ENCODE data around the gene CCDC142. TPM values are rescaled to one million over a fixed set of nuclear protein-coding genes. Genes with fewer than 3 reads are reported as not detected.
"Not testable (repeated sequence)": the region's sequence is repeated elsewhere in the genome, so short reads cannot be mapped to it uniquely, and the experiment has no call there.

The CCDC142 gene
- total and polyA plus RNA-seq, 4 donors: 5.5 to 25.5 (median 13.0) TPM

DNA sequence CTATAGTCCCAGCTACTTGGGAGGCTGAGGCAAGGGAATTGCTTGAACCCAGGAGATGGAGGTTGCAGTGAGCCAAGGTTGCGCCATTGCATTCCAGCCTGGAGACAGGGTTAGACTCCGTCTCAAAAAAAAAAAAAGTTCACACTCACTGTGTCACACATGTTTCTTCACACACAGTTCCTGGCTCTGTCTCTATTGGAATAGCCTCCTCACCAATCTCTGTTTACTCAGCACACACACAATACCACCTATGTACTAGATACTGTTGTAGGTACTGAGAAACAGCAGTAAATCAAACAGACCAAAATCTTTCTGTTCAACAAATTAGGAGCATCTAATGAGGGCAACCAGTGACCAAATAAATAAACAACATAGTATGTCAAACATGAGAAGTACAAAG lies 3.3 kb upstream of the CCDC142 start:
- Histone ChIP-seq H3K27me3 (ENCODE audit: control insufficient read depth in 3 of 3, insufficient read depth in 3 of 3, low read length in 2 of 3) (no peaks in the 10 kb centered on the region), H3K27ac (ENCODE audit: low read depth in 1 of 2, low read length in 1 of 2) (no peak overlapping the region), H3K4me1 (ENCODE audit: control insufficient read depth in 5 of 5, insufficient read depth in 5 of 5, low read length in 5 of 5) (peaks cover 3 to 13% (median 6%) of the 10 kb centered on the region in 5 donors), H3K9ac (ENCODE audit: insufficient read depth in 1 of 2, low read length in 2 of 2) (no peak overlapping the region), H3K4me3 (no peak overlapping the region), H3K36me3 (ENCODE audit: control insufficient read depth in 4 of 4, insufficient read depth in 4 of 4, low read length in 4 of 4) (peaks cover 9 to 37% (median 15%) of the 10 kb centered on the region in 4 donors), H3K9me3 (ENCODE audit: control insufficient read depth in 4 of 4, insufficient read depth in 3 of 4, low read length in 3 of 4) (no peaks in the 10 kb centered on the region)
- no peak for TF ChIP-seq CTCF (IDR thresholded peaks at IDR 0.05; ENCODE audit: control extremely low read depth, extremely low read depth)
- DNase-seq (no peak), ATAC-seq (ENCODE audit: insufficient read depth, low FRiP score) (no peak)
- 95 to 96% methylated on average over 2 of the region's 2 CpGs for WGBS, 2 donors

DNA sequence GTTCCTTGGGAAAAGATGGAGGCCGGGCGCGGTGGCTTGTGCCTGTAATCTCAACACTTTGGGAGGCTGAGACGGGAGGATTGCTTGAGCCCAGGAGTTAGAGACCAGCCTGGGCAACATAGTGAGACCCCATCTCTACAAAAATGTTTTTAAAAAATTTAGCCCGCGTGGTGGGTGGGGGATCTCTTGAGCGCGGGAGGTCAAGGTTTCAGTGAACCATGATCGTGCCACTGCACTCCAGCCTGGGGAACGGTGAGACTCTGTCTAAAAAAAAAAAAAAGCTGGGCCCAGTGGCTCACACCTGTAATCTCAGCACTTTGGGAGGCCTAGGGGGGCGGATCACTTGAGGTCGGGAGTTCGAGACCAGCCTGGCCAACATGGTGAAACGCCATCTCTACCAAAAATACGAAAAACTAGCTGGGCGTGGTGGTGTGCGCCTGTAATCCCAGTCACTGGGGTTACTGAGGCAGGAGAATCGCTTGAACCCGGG lies 922 bp upstream of the CCDC142 start:
- ATAC-seq (ENCODE audit: insufficient read depth, low FRiP score); H3K27me3 ChIP-seq (ENCODE audit: control insufficient read depth in 3 of 3, insufficient read depth in 3 of 3, low read length in 2 of 3); H3K27ac ChIP-seq (ENCODE audit: low read depth in 1 of 2, low read length in 1 of 2); H3K9me3 ChIP-seq (ENCODE audit: control insufficient read depth in 4 of 4, insufficient read depth in 3 of 4, low read length in 3 of 4); DNase-seq: not testable (repeated sequence)
- Histone ChIP-seq H3K9ac (ENCODE audit: insufficient read depth in 1 of 2, low read length in 2 of 2) (peak overlapping the region in 1 of 2 donors; percentile 89), H3K4me1 (ENCODE audit: control insufficient read depth in 5 of 5, insufficient read depth in 5 of 5, low read length in 5 of 5) (peaks cover 3 to 19% (median 8%) of the 10 kb centered on the region in 5 donors), H3K36me3 (ENCODE audit: control insufficient read depth in 4 of 4, insufficient read depth in 4 of 4, low read length in 4 of 4) (peaks cover 0 to 30% (median 8%) of the 10 kb centered on the region in 4 donors), H3K4me3 (peak overlapping the region; percentile 65)
- WGBS, 2 donors: 82 to 85% methylated on average over 19 of the region's 19 CpGs

GRCh38 chr2:74481961-74482800 lies 617 bp downstream of the CCDC142 start:
- TF ChIP-seq CTCF (IDR thresholded peaks at IDR 0.05; ENCODE audit: control extremely low read depth, extremely low read depth): no peak
- H3K4me3 ChIP-seq: peak overlapping the region; percentile 86
- H3K4me1 ChIP-seq (ENCODE audit: control insufficient read depth in 5 of 5, insufficient read depth in 5 of 5, low read length in 5 of 5): peaks cover 3 to 19% (median 8%) of the 10 kb centered on the region in 5 donors

DNA sequence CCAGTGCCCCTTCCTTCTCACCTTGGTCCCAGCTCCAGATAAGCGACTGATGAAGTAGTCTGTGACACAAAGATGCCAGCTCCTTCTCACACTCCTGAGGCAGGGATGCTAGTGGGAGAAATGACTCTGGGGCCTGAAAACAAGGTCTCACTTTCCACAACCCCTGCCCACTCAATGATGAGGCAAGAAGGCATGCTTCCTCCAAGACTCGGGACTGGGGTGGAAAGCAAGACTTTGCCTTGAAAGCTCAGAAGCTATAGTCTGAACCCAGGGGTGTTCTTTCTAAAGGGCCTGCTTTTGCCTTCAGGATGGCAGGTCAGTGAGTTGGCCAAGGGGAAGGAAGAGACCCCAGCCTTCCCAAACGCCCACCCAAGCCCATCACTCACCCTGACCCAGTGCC lies 1.4 kb downstream of the CCDC142 start:
- 50 to 60% methylated on average over 3 of the region's 3 CpGs for WGBS, 2 donors
- Histone ChIP-seq H3K27ac (ENCODE audit: low read depth in 1 of 2, low read length in 1 of 2) (peak overlapping the region in 1 of 2 donors; percentile 90), H3K4me1 (ENCODE audit: control insufficient read depth in 5 of 5, insufficient read depth in 5 of 5, low read length in 5 of 5) (peaks cover 3 to 19% (median 8%) of the 10 kb centered on the region in 5 donors), H3K36me3 (ENCODE audit: control insufficient read depth in 4 of 4, insufficient read depth in 4 of 4, low read length in 4 of 4) (peaks cover 0 to 33% (median 8%) of the 10 kb centered on the region in 4 donors), H3K9ac (ENCODE audit: insufficient read depth in 1 of 2, low read length in 2 of 2) (peak overlapping the region; percentile 29 to 68), H3K27me3 (ENCODE audit: control insufficient read depth in 3 of 3, insufficient read depth in 3 of 3, low read length in 2 of 3) (no peaks in the 10 kb centered on the region), H3K9me3 (ENCODE audit: control insufficient read depth in 4 of 4, insufficient read depth in 3 of 4, low read length in 3 of 4) (no peaks in the 10 kb centered on the region), H3K4me3 (peak overlapping the region; percentile 86)
- ATAC-seq (ENCODE audit: insufficient read depth, low FRiP score): no peak
- no peak for DNase-seq
- no peak for TF ChIP-seq CTCF (IDR thresholded peaks at IDR 0.05; ENCODE audit: control extremely low read depth, extremely low read depth)

More at GRCh38 chr2:74481961-74482800, 617 bp downstream of the CCDC142 start:
- peak; percentile 53 for ATAC-seq (ENCODE audit: insufficient read depth, low FRiP score)
- Histone ChIP-seq H3K27ac (ENCODE audit: low read depth in 1 of 2, low read length in 1 of 2) (peak overlapping the region; percentile 86 to 90), H3K9me3 (ENCODE audit: control insufficient read depth in 4 of 4, insufficient read depth in 3 of 4, low read length in 3 of 4) (no peaks in the 10 kb centered on the region), H3K27me3 (ENCODE audit: control insufficient read depth in 3 of 3, insufficient read depth in 3 of 3, low read length in 2 of 3) (no peaks in the 10 kb centered on the region), H3K9ac (ENCODE audit: insufficient read depth in 1 of 2, low read length in 2 of 2) (peak overlapping the region; percentile 68 to 89), H3K36me3 (ENCODE audit: control insufficient read depth in 4 of 4, insufficient read depth in 4 of 4, low read length in 4 of 4) (peaks cover 0 to 30% (median 9%) of the 10 kb centered on the region in 4 donors)
- no peak for DNase-seq
- 2 to 5% methylated on average over 50 to 80 of the region's 80 CpGs for WGBS, 2 donors

Data from lung (tissue), 12 donors.